ENCODE measurements around the gene PET100.

The PET100 gene

DNA sequence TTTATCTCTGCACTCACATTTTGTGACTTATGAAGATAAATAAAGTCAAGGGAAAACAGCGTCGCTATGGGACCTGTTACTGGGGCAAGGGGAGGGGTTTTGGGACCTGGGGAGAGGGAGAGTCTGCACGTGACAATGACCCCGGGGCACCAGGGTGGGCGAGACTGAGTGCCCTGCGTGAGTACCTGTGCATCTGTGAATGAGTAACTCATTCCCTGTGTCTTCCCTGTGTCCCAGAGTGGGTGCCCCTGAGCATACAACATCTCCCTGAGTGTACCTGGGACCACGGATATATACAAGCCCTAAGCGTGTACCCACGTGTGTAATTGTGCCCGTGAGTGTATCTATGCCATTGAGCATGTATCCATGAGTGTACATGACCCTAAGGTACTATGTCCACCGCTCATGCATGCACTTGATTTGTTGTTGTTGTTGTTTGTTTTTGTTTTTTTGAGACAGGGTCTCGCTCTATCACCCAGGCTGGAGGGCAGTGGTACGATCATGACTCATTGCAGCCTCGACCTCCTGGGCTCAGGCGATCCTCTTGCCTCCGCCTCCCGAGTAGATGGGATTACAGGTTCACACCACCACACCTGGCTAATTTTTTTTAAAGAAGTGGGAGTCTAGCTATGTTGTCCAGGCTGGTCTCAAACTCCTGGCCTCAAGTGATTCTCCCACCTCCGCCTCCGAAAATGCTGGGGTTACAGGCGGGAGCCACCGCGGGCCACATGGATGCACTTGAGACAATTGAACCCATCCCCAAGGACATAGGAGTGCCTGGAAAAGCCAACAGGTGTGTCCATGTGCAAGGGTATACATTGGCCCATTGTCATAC, 50.4 kb downstream of the PET100 start:
- TF ChIP-seq, protein P1, sequence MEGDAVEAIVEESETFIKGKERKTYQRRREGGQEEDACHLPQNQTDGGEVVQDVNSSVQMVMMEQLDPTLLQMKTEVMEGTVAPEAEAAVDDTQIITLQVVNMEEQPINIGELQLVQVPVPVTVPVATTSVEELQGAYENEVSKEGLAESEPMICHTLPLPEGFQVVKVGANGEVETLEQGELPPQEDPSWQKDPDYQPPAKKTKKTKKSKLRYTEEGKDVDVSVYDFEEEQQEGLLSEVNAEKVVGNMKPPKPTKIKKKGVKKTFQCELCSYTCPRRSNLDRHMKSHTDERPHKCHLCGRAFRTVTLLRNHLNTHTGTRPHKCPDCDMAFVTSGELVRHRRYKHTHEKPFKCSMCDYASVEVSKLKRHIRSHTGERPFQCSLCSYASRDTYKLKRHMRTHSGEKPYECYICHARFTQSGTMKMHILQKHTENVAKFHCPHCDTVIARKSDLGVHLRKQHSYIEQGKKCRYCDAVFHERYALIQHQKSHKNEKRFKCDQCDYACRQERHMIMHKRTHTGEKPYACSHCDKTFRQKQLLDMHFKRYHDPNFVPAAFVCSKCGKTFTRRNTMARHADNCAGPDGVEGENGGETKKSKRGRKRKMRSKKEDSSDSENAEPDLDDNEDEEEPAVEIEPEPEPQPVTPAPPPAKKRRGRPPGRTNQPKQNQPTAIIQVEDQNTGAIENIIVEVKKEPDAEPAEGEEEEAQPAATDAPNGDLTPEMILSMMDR (conservative IDR thresholded peaks at IDR 0.05) = no peak

DNA sequence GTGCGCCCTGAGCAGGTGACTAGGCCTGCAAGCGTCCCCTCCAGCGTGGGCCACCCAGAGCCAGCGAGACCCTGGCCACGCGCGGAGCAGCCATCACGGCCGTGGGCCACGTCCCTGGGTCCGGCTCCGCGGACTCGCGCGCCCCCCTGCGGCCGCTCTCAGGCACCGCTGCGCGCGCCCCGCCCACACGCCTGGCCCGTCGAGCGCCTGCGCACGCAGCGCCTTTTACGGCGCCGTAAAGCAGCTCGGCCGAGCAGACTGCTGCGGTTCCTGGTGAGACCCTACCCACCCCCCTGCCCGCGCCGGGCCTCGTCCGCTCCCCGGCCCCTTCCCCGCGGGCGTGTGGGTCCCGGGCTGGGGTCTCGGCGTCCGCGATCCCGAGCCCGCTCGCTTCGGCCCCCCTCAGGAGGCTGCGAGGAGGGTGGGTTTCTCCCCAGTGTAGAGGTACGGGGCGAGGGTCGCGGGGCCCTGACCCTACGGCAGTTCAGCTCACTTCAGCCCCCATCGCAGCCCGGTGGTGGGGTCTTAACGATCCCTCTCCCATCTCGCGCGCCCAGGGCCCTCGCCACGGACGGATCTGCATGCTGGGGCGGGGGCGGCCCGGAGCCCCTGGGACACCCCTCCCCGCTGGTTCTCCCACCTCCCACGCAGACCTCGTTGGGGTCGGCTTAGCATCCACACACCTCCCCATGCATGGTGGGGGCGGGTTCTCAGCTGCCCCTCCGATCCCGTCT, 51.2 kb downstream of the PET100 start, which contains the start of gene TRAPPC5:
TRAPPC5 (plus strand) TSS at position 228 of the 734 bp plus-strand sequence. CDS start 1,421 bp downstream, outside the sequence.
- TF ChIP-seq, protein P1 (conservative IDR thresholded peaks at IDR 0.05) = peak; percentile 92
- H3K27ac ChIP-seq = peak within 1 kb of the TSS; percentile 79; the same call in 1 of the 2 replicates

More for the DNA sequence above, 50.4 kb downstream of the PET100 start:
- H3K27ac ChIP-seq = peak overlapping the region; percentile 79; the same call in 1 of the 2 replicates
